SIG-M5 (cell line): Measurements from ENCODE around the gene ADAP1.

Source experiments
- DNase-seq: peaks from one replicate; lab custom pipeline; 2025; lab: John Stamatoyannopoulos, UW

Gene ADAP1

DNA sequence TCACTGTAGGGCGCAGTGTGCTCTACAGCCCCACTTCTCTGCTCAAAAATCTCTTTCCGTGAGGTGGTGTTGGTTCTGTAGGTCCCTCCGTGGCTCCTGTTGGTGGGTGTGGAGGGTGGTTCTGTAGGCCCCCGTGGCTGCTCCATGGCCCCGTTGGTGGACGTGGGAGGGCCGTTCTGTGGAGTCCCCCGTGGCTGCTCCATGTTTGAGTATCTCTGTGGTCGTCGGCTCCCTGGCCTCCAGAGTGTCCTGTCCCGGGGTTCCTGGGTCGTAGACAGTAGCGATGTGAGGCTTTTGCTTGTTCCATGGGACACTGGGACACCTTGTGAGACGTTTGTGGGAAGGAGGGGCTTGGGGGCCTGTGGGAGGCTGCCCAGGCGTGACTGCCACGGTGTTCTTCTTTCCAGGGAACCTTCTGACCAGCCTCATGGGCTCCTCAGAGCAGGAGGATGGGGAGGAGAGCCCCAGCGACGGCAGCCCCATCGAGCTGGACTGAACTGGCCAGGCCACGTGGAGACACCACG lies 59.5 kb downstream of the ADAP1 start:
- DNase-seq: no peak

DNA sequence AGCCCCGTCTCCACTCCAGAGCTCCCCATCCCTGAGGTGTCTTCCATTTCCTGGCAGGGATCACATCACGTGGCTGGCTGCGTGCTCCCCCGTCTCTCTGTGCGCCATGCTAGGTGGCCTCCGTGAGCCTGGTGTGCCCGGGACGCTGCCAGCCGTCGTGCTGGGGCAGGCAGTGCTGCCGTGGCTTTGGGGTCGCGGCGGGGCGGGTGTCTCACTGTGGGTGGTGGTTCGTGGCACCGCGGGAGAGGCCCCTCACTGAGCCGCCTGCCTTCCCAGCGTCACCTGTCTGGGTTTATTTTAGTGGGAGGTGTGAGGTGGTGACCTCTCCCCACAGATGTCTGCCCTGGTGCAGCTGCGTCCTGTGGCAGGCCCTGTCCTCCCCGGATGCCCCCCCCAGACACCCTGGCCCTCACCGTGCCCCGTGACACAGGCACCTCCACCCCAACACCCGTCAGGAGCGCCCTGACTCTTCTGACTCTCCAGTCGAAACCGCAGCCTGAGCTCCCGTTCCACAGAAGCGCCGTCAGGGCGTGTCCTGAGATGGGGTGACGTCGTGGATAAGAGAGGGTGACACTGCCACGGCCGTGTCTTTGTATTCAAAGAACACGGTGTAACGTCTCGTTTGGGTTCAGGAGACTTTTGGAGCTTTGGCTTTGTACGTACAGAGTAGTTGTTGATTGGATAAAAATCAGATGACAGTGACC lies 60.2 kb downstream of the ADAP1 start:
- DNase-seq: no peak

DNA sequence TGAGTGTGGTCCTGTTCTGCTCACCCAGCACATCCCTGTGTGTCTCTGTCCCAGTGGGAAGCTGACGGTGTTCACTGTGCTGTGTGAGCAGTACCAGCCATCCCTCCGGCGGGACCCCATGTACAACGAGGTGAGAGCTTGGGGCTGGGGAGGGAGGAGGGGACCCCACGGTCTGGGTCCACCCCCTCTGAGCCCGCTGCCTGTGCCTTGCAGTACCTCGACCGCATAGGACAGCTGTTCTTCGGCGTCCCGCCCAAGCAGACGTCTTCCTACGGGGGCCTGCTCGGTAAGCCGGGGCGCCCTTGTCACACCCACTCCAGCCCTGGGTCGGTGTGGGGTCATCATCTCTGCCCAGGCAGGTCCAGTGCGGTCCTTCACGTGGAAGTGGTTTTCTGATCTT lies 60.8 kb downstream of the ADAP1 start:
- DNase-seq: no peak

DNA sequence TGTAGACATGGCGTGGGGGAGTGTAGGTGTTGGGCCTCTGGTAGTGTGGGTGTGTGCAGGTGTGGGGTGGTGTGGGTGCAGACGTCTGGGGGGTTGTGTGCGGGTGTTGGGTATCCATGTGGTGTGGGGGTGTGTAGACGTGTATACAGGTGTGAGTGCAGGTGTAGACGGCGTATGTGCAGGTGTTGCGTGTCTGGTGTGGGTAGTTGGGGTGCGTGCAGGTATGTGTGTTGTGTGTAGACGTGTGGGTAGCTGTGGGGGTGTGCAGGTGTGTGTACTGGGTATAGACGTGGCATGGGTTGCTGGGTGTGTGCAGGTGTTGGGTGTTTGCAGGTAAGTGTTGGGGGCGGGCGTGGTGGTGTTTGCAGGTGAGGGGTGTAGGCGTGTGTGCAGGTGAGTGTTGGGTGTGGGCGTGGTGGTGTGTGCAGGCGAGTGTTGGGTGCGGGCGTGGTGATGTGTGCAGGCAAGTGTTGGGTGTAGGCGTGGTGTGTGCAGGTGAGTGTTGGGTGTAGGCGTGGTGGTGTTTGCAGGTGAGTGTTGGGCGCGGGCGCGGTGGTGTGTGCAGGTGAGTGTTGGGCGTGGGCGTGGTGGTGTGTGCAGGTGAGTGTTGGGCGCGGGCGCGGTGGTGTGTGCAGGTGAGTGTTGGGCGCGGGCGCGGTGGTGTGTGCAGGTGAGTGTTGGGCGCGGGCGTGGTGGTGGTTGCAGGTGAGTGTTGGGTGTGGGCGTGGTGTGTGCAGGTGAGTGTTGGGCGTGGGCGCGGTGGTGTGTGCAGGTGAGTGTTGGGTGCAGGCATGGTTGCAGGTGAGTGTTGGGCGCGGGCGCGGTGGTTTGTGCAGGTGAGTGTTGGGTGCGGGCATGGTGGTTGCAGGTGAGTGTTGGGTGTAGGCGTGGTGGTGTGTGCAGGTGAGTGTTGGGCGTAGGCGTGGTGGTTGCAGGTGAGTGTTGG lies 61.6 kb downstream of the ADAP1 start:
- DNase-seq: no peak

DNA sequence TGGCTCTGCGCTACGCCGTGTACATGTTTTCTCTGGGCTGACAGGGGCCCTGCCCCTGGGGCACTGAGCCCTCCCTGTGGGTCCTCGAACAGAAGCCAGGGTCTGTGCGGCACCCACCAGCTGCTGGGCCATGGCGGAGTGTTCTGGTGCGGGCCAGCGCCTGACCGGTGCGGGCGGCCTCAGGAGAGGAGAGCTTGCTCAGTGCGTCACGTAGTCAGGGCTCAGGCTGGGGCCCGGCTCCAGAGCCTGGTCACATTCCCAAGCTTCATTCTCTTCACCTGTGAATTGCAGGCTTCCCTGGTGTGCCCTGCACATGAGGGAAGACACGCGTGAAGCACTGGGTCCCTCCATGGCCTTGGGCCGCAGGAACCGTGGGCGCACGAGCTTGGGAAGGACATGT lies 62.7 kb downstream of the ADAP1 start:
- no peak for DNase-seq

DNA sequence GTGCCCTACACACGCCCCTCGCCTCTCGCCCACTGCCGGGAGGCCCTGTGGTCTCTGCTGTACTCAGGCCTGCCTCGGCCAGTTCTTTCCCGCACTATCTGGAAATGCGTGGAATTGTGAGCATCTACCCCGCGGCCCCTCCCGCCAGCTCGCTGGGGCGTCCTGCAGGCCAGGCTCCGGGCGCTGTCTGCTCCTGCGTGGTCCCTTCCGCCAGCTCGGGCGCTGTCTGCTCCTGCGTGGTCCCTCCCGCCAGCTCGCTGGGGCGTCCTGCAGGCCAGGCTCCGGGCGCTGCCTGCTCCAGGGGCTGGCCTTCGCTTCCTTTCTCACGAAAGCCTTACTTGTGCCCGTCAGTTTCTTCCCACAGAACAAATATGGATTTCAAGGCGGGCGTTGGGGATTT lies 63.2 kb downstream of the ADAP1 start:
- no peak for DNase-seq

DNA sequence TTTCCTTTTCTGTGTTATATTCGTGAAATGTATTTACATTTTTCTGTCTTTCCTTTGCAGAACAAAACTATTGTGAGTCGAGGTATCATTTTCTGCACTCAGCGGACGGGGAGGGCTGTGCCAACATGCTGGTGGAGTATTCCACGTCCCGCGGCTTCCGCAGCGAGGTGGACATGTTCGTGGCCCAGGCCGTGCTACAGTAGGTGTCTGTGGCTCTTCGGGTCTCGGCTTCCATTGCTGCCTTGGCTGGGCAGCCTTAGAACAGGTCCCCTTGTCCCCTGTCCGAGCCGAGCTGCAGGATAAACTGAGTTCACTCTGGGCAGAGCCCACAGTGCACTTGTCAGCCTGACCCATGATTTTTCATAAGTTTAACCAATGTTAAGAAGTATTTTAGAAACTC lies 63.6 kb downstream of the ADAP1 start:
- no peak for DNase-seq

DNA sequence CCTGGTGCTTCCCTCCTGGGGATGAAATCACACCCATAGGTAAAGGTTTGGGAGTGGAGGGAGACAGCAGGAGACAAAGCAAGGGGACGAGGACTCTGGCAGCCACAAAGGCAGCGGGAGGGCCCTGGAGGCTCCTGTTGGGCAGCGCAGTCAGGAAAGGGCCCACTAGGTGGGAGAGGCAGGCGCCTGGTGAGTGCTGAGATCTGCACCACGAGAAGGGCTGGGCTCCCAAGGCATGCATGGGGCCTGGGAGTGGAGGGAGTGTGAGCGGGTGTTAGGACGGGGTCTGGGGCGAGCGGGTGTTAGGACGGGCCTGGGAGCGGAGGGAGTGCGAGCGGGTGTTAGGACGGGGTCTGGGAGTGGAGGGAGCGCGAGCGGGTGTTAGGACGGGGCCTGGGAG lies 65.1 kb downstream of the ADAP1 start:
- DNase-seq: no peak

DNA sequence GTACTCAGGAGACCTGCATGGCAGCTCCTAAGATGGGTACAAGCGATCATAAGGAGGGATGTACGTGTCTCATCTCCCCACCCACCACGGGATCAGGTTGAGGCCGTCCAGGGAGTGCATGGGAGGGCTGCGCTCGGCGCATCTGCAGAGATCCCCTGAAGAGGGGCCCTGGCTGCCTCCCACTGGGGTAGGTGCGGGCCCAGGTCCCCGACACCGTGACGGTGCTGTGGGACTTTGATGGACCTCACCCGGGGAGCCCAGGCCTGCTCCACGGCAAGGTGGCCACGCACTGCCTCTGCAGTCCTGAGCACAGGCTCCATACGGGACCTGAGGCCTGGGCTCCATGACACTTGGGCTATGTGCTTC lies 65.5 kb downstream of the ADAP1 start:
- DNase-seq: no peak

DNA sequence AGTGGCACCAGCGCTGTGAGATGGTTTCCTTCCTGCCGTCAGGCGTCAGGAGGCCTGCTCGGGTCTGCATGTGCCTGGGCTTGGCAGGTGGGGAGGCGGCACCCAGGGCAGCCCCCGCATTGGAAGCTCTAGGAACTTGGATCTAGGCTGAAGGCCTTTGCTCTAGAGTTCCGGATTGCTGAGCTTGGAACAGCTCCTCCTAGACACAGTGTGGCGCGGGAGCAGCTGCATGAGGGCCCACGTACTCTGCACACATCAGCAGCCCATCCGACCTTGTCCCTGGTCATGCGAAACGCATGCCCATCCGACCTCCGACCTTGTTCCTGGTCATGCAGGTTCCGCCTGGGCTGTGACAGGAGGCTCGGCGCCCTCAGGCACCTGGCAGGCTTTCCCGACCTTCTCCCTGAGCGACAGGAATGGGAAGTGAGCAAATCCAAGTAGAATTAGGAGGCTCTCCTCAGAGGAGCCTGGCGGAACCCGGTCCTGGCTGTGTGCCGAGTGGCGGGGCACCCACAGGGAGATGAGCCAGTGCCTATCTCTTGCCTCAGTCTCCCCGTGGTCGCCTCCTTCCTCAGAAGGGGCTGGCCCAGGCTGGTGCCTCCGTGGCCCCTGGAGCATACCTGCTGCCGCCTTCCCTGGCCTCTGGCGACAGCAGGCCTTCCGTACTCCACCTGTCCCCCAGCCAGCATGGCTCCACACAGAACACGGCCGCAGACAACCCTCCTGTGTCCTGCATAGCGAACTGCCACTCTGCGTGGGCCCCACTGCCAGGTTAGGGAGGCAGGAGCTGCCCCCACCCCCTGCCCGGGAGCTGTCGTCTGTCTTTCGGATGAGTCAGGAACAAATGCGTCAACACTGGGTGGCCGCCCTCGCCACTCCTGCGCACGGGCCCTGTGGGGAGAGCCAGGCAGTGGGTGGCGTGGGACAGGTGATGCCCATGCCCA lies 66.1 kb downstream of the ADAP1 start:
- DNase-seq: no peak

DNA sequence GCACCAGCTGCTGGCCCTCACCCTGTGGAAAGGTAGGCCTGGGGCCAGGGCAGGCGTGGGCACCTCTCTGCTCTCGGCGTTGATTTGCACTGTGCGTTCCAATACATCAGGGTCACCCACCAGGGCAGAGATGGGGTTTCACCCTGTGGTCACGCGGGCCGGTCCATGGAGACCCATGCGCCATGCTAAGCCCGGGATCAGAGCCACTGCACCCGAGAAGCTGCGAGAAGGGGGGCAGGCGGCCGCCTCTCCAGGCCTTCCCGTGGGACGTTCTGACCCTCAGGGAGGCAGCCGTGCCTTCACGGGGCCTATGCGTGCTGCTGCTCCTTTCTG lies 67.0 kb downstream of the ADAP1 start:
- DNase-seq: no peak

DNA sequence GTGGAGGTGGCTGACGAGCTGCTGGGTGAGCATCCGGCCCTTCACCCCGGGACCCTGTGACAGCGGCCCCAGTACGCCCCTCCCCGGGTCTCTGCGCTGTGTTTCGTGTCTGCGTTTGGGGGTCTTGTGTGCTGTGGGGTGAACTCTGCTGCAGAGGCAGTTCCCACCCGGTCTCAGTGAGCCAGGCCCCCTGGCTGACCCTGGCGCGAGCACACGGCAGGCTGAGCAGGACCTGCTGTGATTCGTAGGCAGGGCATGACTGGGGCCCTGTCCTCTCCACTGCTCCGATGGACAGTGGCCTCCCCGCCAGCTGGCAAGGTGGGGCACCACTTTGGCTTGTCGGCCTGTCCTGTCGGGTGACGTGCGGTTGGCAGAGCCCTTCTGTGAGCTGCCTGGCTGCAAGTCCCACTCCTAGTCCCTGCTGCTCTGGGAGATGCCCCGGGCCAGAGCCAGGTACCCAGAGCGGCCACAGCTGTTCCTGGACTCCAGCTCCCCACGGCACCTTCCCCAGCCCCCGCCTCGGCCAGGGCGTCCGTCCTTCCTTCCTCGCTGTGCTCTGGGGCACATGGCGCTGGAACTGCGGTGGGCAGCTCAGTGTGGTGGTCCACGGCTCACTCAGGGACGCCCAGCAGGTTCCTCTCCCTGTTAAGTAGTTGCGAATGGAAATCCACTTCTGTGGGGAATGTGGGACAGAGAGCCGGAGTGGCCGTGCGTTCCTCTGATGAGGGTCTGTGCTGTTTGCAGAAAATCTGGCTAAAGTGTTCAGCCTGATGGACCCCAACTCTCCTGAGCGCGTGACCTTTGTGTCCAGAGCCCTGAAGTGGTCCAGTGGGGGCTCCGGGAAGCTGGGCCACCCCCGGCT lies 67.6 kb downstream of the ADAP1 start:
- DNase-seq: no peak

DNA sequence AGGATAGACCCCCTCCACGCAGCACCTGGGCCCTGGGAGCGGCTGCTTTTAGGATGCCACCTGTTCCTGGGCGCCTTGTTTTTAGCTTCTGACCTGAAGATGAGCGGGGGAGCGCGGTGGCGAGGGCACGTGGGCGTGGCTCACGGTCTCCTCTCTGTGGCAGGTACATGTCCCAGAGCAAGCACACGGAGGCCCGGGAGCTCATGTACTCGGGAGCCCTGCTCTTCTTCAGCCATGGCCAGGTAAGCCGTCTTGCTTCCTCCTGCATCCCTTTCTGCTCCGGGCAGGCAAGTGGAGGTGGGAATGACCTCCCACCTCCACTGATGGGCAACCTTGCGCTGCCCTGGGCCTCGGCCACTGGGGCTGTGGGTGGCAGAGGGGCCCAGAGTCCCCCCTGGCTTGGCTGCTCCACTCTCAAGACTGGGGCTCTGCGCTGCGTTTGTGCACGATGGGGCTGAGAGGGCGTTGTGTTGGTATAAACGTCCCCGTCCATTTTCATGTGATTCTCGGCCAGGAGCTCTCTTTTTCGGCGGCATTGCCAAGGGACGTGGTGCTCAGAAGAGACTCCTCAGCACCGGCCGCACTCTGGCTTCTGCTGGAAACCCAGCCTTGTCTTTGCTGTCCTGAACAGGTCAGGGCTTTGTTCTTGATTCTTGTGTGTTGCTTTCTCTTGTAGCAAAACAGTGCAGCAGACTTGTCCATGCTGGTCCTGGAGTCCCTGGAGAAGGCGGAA lies 68.4 kb downstream of the ADAP1 start:
- DNase-seq: no peak

DNA sequence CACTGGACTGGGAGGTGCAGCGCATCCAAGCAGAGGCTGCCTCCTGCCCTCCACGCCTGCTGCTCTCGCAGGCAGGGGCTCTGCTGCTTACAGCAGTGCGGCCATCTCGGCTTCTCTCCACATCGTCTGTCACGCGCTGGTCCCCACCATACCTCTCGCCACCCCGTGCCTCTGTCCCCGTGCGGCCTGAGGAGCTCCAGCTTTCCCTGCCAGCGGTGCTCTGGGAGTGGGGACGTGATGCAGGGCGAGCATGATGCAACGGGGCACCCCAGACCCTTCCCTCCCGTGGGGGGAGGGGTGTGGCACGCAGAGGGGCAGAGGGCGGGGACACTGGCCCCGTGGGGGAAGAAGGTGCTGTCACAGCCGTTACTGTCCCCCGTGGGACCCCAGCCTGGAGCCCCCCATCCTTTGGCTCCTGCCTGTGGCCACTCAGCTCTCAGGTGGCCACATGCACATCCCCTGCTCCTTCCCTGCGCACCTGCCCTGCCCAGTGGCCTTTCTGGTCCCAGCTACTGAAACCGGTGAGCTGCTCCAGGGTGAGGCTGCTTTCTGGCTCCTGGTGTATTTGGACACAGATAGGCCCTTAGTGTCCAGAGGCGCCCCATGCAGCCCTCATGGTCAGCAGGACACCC lies 69.1 kb downstream of the ADAP1 start:
- DNase-seq: no peak

DNA sequence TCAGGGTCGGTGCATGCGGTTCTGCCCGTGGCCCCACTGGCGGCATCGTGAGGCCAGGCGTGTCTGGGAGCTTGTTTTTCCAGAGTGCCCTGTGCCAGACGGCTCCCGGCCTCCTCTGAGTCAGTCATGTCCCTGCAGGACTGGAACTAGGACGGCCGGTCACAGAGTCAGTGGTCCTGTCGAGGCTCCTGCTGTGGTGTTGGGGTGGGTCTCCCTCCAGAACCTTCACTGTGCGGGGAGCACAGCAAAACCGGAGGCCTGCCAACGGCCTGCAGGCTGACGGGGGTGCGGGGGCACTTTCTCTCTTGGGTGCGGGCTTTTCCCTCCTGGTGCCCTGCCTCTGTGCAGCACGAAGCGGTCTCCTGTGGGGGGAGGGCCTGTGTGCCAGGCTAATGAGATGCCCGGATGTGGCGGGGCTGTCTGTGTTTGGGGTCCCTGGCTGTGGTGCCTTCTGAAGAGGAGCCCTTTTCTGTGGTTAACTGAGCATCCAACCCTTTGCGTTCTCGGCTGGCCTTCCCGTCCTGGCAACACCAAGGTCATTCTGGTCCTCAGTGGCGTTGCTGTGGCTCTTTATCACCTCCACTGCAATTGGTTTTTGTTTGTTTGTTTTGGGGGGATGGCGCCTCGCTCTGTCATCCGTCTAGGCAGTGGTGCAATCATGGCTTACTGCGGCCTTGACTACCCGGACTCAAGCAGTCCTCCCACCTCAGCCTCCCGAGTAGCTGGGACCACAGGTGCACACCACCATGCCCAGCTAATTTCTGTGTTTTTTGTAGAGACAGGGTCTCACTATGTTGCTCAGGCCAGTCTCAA lies 70.1 kb downstream of the ADAP1 start:
- DNase-seq: no peak

DNA sequence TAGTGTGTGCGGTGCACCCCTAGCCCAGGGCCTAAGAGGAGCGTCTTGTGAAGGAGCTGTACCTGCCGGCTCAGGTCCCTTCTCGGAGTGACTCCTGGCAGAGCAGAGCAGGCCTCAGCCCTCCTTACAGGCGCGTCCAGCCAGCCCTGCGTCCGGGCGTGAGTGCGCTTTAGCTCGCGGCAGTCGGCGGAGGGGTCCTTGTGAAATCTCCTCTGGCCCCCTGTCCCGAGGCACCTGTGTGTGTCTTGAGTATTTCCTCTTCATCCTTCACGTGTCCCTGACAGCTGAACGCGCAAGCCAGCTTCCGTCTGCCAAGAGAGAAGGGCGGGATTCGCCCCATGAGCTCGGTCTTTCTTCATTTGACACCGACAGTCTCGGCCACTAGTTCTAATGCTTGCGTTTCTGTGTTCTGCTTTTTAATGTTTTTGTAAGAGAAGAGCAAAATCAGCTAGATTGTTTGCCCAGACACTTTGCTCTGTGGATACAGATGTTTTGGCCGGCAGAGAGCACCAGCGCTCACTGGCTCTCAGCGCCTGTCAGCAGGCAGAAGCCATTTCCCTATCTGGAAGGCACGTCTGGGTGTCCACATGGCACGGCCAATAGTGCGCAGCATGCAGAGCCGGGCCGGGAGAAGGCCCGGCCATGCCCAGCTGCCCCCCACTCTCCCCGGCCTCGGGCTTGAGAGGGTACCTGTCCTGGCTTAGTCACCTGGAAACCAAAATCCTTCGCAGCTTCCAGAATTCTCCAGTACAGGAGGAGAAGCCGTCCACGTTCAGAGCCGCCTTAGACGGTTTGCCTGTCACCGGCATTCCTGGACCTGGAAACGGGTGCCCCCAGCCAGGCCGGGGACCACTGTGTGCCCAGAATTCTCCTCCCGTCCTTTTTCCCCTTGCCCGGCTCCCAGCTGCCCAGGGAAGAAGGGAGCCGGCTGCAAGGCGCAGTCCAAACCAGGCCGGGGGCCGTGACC lies 71.1 kb downstream of the ADAP1 start:
- no peak for DNase-seq

DNA sequence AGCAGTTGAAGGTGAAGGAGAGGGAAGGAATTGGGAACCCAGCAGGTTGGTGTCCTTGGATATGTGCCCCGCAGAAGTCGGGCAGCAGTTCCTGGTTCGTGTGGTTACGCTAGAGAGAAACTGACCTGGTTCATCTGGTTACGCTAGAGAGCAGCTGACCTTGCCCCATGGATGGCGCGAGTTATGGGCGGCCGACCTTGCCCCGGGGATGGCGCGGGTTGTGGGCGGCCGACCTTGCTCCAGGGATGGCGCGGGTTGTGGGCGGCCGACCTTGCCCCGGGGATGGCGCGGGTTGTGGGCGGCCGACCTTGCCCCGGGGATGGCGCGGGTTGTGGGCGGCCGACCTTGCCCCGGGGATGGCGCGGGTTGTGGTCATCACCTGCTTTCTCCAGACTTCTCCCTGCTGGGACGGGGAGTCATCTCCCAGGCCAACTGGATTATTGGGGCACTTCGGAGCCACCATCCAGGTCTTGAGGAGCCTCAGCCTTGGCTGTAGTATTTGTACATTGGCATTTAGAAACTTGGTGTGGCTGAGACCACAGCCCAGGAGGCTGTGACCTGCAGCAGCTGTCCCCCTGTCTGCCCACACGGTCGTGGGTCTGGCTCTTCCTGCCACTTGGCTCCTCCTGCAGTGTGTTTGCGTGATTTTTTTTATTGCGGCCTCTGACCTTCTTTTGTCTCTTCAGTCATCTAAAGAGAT lies 72.0 kb downstream of the ADAP1 start:
- no peak for DNase-seq
